NCI-H1930 (cell line): Measurements from ENCODE around the gene DSCAML1.

Source experiments
- DNase-seq, 2 experiments: peaks; one replicate each; lab custom pipeline; 2025; lab: John Stamatoyannopoulos, UW

Gene DSCAML1, protein sequence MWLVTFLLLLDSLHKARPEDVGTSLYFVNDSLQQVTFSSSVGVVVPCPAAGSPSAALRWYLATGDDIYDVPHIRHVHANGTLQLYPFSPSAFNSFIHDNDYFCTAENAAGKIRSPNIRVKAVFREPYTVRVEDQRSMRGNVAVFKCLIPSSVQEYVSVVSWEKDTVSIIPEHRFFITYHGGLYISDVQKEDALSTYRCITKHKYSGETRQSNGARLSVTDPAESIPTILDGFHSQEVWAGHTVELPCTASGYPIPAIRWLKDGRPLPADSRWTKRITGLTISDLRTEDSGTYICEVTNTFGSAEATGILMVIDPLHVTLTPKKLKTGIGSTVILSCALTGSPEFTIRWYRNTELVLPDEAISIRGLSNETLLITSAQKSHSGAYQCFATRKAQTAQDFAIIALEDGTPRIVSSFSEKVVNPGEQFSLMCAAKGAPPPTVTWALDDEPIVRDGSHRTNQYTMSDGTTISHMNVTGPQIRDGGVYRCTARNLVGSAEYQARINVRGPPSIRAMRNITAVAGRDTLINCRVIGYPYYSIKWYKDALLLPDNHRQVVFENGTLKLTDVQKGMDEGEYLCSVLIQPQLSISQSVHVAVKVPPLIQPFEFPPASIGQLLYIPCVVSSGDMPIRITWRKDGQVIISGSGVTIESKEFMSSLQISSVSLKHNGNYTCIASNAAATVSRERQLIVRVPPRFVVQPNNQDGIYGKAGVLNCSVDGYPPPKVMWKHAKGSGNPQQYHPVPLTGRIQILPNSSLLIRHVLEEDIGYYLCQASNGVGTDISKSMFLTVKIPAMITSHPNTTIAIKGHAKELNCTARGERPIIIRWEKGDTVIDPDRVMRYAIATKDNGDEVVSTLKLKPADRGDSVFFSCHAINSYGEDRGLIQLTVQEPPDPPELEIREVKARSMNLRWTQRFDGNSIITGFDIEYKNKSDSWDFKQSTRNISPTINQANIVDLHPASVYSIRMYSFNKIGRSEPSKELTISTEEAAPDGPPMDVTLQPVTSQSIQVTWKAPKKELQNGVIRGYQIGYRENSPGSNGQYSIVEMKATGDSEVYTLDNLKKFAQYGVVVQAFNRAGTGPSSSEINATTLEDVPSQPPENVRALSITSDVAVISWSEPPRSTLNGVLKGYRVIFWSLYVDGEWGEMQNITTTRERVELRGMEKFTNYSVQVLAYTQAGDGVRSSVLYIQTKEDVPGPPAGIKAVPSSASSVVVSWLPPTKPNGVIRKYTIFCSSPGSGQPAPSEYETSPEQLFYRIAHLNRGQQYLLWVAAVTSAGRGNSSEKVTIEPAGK (N-terminal part only)

GRCh38 chr11:117796872-117797529 lies at the start of gene DSCAML1:
TSS of gene DSCAML1 (minus strand) at chr11:117797216. CDS start at chr11:117797079, 137 bp downstream.
- no peak for DNase-seq

DNA sequence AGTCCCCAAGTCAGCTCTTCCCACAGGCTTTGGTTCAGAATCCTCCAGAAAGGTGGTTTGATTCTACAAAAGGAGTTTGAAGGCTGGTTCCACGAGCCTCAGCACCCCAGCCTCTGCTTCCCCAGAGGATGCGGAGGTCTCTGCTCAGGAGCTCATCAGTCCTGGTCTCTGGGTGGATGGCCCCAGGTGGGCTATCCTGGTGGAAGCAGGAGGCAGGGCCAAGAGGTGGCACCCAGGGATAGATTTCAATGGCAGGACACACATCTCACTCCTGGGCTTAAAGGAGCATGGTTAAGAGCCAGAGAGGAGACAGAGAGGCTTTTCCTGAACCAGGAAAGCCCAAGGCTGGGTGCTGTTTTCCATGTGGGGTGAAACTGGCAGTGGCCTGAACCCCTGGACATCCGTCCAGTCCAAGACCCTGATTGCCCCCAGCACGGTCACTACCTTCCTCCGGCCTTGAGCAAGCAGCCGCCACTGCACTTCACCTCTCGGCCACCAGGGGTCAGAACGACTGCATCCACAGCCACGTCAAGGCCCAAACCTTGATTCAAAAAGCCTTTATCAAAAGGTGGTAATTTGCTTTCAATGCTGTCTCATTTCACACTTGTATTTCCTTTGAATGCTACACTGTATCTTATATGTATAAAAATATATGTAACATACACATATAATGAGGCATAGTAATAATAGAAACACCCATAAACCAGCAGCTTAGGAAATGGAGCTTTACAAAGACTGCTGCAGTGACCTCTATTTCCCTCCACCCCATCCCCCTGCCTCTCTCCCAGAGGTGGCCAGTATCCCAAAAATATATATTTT lies 46.9 kb upstream of the DSCAML1 start:
- DNase-seq: peak in 1 of 2 experiments; percentile 19

- no peak for DNase-seq
Measured at GRCh38 chr11:117842131-117842941, 45.3 kb upstream of the DSCAML1 start.

DNA sequence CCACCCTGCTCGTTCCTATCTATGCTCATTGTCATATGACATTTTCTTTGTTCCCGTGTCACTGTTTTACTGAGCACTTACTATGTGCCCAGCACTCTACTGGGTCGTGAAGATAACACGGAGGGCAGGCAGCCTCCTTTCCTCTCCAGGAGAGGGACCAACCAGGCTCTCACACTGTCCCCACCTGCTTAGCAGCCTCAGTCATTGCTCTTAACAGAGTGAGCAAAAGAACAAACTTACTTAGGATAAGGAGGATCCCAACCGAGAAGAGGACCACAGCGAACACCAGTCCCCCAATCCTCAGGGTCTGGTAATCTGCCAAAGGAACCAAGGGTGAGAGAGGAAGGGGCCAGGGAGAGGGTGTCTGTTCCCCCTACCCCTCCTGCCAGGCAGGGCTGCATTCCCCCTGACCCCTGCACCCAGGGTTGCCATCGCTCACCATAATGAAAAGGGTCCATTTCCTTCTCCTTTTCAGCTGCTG lies 44.6 kb upstream of the DSCAML1 start:
- no peak for DNase-seq

DNA sequence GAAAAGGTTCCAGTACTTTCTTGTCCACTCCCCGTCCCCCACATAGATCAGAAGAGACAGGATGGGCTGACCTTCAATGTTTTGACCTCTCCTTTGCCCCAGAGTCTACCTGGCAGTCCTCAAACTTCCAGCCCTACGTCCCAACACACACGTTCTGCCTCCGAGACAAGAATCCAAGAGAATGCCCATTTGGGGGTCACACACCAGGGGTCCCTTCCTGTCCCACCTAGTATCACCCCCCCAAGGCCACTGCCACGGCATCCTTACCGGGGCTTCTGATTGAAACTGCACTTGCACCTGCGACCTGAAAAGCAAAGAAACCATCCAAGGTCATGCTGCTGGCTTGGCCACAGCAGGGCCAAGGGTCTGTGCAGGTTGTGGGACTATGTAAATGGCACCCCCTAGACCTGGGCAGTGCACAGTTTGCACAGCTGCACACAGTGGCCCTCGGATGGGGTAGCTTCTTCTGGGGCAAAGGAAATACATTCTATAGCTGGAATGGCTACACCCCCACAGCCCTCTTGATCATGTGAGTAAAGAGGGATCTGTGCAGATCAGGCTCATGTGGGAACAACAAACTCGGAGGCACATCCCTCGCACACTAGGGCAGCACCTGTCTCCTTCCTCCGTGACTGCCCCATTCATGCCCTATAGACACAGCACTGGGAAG lies 44.0 kb upstream of the DSCAML1 start:
- no peak for DNase-seq

DNA sequence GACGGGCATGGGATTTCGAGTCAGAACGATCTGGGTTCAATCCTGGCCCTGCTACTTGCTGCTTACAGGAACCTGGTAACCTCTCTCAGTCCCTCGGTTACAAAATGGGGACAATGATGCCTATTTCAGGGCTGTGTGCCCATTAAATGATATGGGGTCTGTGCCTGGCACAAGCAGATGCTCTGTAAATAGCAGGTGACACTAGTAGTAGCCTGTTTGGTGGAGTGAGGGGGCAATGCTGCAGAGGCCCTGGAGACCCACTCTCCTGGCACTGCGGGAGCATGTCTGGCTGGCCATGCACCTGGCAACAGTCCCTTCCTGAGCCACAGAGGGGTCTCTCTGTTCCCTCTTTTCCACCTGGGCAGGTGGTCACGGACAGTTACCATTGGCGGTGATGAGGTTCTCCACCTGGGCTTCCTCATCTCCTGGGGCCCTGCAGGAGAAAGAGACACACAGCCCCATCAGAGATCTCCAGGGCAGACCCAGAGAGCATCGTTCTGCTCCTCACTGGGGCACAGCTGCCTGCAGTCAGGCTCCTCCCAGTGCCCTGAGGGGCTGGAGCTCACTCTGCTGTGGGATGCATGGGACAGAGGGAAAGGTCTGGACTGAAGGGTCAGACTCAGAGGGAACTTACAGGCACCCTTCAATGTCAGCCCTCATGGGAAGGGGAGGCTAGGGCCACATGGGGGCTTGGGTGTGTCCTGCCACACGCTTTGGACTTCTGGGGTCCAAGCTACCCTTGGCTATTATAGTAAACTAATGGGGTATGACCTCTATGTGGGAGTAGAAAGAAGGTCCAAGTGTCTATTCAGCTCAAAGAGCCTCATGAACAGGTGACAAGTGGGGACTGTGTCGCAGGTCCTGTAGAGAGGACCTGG lies 43.2 kb upstream of the DSCAML1 start:
- no peak for DNase-seq

GRCh38 chr11:117839380-117839881 lies 42.4 kb upstream of the DSCAML1 start:
- DNase-seq: no peak

DNA sequence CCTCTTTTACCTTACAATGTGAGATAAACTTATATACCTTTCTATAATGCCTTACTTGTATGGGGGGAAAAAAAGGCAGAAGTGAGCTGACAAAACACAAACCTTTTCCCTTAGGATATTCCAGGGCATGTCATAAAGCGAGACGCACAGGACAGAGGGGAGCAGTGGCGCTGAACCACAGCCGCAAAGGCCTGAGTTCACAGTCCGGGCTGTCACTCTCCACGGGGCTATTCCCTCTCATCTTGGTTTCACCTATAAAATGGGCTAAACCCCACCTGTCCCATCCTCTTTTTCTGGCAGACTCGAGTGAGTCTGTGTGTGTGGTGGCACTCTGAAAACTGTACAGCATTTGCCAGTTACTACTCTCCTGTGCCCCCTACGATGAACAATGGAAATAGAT lies 41.9 kb upstream of the DSCAML1 start:
- no peak for DNase-seq

DNA sequence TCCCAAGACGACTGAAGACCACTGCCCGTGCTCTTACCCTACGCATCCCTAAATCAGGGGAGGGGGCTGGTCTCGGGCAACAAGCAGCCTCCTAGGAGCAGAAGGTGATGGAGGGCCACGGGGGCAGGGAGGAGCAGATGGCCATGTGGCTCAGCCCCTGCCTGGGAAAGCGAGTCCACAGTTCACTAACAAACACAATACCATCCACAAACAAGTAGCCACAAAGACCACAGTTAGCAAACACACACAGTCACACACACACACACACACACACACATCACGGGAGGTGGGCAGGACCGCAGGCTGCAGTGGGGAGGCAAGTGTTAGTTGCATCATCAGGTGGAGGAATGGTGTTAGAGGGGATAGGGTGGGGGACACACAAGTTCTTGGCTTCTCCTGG lies 40.8 kb upstream of the DSCAML1 start:
- no peak for DNase-seq

DNA sequence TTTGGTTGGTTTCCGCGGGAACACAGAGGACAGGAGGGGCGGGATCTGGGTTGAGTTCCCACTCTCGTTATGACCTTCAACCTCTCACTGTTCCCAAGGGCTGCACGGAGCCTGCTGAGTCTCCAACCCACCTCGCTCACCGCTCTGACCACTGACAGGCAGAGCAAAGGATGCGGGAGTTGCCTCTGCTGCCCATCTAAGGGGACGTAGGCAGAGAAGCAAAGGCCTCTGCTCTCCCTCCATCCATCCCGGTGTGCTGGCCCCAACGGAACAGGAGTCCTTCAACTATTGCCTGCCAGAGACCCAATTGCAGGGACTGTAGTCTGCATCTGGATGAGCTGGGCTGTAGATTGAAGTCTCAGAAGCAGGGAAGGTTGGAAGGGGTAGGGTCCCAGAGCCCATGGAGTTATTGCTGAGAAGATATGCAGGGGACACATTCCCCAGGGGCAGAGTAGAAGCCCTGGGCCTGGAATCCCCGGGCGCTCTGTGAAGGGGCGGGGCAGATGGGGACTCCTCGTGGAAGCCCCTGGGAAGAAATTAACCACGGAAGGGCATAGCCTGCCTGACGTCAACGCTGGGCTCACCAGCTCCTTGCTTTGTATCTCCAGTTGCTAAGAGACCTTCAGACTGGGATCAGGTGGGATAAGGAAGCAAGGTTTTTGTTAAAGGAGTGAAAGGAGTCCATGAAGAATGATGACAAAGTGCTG lies 40.2 kb upstream of the DSCAML1 start:
- no peak for DNase-seq

DNA sequence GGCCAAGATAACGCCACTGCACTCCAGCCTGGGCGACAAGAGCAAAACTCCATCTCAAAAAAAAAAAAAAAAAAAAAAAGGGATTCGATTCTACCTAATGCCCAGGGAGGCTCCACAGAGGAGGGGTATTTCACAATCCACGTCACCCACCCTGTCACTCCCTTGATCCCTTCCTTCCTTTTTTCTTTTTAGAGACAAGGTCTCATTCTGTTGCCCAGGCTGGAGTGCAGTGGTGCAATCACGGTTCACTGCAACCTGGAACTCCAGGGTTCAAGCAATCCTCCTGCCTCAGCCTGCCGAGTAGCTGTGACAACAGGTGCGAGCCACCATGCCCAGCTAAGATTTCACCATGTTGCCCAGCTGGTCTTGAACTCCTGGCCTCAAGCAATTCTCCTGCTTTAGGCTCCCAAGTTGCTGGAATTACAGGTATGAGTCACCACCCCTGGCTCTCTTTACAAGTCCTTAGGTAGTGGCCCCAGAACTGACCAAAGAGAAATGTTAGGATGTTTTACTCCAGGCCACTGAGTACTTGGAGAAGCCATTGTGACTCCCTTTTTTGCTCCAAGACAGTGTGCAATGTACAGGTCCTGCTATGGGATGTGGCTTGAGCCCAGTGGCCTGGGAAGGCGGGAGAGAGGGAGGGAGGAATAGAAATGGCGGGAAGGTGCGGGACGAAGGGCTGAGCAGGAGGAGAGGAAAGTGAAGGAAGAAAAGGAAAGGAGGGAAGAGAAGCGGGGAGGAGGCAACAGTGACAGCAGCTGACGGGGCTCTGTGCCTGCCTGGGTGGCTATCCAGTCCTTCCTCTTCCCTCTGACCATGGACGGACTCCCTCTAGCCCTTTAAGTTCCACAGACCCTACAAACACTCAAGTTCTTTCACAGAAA lies 39.3 kb upstream of the DSCAML1 start:
- no peak for DNase-seq

GRCh38 chr11:117835576-117835975 lies 38.6 kb upstream of the DSCAML1 start:
- DNase-seq: no peak

DNA sequence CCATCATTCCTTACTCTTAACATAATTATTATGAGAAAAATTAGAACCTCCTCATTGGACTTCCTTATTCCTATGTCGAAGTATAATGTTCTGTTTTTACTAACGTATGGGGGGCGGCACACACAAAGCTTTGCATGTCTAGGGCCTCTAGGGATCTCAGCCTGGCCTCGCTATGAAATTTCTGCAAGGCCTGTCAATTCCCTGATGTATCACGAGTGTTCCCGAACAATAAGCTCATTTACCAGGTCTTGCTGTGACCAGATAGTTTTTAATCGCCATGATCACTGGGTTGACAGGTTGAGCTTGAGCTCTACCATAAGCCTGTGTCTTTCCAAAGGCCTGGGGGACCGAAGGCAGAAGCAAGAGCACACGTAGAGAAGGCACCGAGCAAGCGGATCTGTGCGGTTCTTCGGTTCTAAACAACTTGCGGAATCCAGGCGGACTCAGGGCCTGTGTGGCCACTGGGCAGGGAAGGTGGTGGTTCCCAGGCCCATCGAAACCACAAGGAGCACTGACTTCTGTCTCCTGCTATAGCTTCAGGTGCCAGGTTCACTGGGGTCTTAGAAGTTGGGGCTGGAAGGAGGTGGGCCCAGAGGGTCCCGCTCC lies 37.9 kb upstream of the DSCAML1 start:
- DNase-seq: no peak

DNA sequence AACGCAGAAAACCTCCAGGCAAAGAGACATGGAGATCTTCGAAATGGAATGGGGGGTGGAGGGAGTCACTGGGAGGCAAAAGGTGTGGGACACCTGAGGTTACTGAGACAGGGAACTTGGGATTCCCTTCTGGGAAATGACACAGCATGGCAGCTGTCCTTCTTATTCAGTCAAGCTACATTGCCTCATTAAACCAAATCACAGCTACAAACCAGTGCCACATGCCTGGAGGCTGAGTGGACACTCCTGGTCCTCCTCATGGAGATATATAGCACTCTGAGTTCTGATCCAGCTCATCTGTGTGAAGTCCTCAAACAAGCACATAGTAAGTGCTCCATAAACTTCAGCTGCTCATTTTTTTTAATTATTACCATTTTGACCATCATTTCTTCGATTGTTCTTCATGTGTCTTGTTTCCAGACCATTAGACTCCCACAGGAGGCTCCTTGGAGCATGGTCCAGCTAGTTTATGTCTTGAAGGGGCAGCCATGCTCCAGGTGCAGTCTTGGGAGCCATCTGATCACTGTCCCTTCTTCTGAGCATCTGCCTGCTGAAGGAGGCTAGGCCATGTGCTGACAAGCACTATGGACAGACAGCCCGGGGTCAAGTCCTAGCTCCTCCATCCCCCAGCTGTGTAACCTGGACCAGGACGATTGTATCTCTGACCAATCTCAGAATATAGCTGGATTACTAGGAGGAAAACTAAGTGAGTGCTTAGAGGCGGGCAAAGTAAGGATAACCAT lies 37.2 kb upstream of the DSCAML1 start:
- DNase-seq: no peak

GRCh38 chr11:117833401-117833891 lies 36.4 kb upstream of the DSCAML1 start:
- DNase-seq: no peak
